Measurements from ENCODE around the gene SKP2. TPM values are rescaled to one million over a fixed set of nuclear protein-coding genes. Genes with fewer than 3 reads are reported as not detected.
"Not testable (repeated sequence)": the region's sequence is repeated elsewhere in the genome, so short reads cannot be mapped to it uniquely, and the experiment has no call there.

SKP2 gene
- total RNA-seq, 1 donor from 2014 or later = 41.3 TPM

- H3K27me3 Mint-ChIP-seq (ENCODE audit: unreplicated experiment) = no peaks in the 10 kb centered on the region
- TF ChIP-seq, protein P1, sequence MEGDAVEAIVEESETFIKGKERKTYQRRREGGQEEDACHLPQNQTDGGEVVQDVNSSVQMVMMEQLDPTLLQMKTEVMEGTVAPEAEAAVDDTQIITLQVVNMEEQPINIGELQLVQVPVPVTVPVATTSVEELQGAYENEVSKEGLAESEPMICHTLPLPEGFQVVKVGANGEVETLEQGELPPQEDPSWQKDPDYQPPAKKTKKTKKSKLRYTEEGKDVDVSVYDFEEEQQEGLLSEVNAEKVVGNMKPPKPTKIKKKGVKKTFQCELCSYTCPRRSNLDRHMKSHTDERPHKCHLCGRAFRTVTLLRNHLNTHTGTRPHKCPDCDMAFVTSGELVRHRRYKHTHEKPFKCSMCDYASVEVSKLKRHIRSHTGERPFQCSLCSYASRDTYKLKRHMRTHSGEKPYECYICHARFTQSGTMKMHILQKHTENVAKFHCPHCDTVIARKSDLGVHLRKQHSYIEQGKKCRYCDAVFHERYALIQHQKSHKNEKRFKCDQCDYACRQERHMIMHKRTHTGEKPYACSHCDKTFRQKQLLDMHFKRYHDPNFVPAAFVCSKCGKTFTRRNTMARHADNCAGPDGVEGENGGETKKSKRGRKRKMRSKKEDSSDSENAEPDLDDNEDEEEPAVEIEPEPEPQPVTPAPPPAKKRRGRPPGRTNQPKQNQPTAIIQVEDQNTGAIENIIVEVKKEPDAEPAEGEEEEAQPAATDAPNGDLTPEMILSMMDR (IDR thresholded peaks at IDR 0.05; ENCODE audit: unreplicated experiment) = no peak
- peaks cover 5% of the 10 kb centered on the region for H3K36me3 Mint-ChIP-seq (ENCODE audit: low read depth, unreplicated experiment)
- no peaks in the 10 kb centered on the region for H3K9me3 Mint-ChIP-seq (ENCODE audit: unreplicated experiment)
- no peaks in the 10 kb centered on the region for H3K4me1 Mint-ChIP-seq (ENCODE audit: unreplicated experiment)
- H3K4me3 Mint-ChIP-seq (ENCODE audit: unreplicated experiment) = no peak overlapping the region
- DNase-seq (ENCODE audit: low spot score) = no peak
- H3K27ac Mint-ChIP-seq (ENCODE audit: unreplicated experiment) = no peak overlapping the region
Observed at GRCh38 chr5:36125868-36126267, 26.0 kb upstream of the SKP2 start.

GRCh38 chr5:36128795-36129194, 23.1 kb upstream of the SKP2 start:
- Mint-ChIP-seq H3K4me3 (ENCODE audit: unreplicated experiment) (no peak overlapping the region), H3K27ac (ENCODE audit: unreplicated experiment) (no peak overlapping the region), H3K36me3 (ENCODE audit: low read depth, unreplicated experiment) (peaks cover 5% of the 10 kb centered on the region), H3K9me3 (ENCODE audit: unreplicated experiment) (no peaks in the 10 kb centered on the region), H3K4me1 (ENCODE audit: unreplicated experiment) (no peaks in the 10 kb centered on the region), H3K27me3 (ENCODE audit: unreplicated experiment) (no peaks in the 10 kb centered on the region)
- TF ChIP-seq, protein P1 (IDR thresholded peaks at IDR 0.05; ENCODE audit: unreplicated experiment) = no peak
- no peak for DNase-seq (ENCODE audit: low spot score)

DNA sequence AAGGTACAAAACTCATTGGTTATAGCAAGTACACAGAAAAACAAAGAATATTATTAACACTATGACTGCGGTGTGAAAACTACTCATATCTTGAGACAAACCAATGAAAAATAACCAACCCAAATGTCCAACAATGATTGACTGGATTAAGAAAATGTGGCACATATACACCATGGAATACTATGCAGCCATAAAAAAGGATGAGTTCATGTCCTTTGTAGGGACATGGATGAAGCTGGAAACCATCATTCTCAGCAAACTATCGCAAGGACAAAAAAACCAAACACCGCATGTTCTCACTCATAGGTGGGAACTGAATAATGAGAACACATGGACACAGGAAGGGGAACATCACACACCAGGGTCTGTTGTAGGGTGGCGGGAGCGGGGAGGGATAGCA, 22.2 kb upstream of the SKP2 start:
- not testable (repeated sequence) for H3K27me3 Mint-ChIP-seq (ENCODE audit: unreplicated experiment); H3K36me3 Mint-ChIP-seq (ENCODE audit: low read depth, unreplicated experiment); DNase-seq (ENCODE audit: low spot score); H3K27ac Mint-ChIP-seq (ENCODE audit: unreplicated experiment); H3K9me3 Mint-ChIP-seq (ENCODE audit: unreplicated experiment); H3K4me3 Mint-ChIP-seq (ENCODE audit: unreplicated experiment); H3K4me1 Mint-ChIP-seq (ENCODE audit: unreplicated experiment)

- H3K4me3 Mint-ChIP-seq (ENCODE audit: unreplicated experiment); DNase-seq (ENCODE audit: low spot score); H3K36me3 Mint-ChIP-seq (ENCODE audit: low read depth, unreplicated experiment); H3K4me1 Mint-ChIP-seq (ENCODE audit: unreplicated experiment); H3K27ac Mint-ChIP-seq (ENCODE audit: unreplicated experiment); H3K9me3 Mint-ChIP-seq (ENCODE audit: unreplicated experiment); H3K27me3 Mint-ChIP-seq (ENCODE audit: unreplicated experiment): not testable (repeated sequence)
Observed at GRCh38 chr5:36133009-36133408, 18.9 kb upstream of the SKP2 start.

GRCh38 chr5:36135988-36136387, 15.9 kb upstream of the SKP2 start:
- Mint-ChIP-seq H3K9me3 (ENCODE audit: unreplicated experiment) (no peaks in the 10 kb centered on the region), H3K4me1 (ENCODE audit: unreplicated experiment) (no peaks in the 10 kb centered on the region), H3K36me3 (ENCODE audit: low read depth, unreplicated experiment) (peaks cover 20% of the 10 kb centered on the region), H3K4me3 (ENCODE audit: unreplicated experiment) (no peak overlapping the region), H3K27ac (ENCODE audit: unreplicated experiment) (no peak overlapping the region), H3K27me3 (ENCODE audit: unreplicated experiment) (peaks cover 6% of the 10 kb centered on the region)
- TF ChIP-seq, protein P1 (IDR thresholded peaks at IDR 0.05; ENCODE audit: unreplicated experiment) = no peak
- DNase-seq (ENCODE audit: low spot score) = no peak

DNA sequence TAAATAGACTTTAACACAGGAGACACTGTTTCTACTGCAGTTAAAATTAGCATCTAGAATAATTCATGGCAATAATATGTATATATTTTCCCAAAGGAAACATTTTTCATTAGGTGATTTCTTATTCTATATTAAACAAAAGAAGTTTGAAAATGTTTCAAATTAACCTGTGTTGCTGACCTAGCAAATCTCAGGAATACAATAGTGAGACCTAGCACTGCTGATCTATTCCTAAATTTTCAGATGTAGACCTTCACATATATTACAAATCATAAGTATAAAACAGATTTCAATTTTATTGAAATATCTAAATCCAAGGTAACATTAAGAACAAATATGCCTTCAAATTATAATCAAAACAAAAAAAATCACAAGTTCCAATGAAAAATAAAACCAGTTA, 15.3 kb upstream of the SKP2 start:
- no peaks in the 10 kb centered on the region for H3K9me3 Mint-ChIP-seq (ENCODE audit: unreplicated experiment)
- H3K4me1 Mint-ChIP-seq (ENCODE audit: unreplicated experiment) = no peaks in the 10 kb centered on the region
- H3K27me3 Mint-ChIP-seq (ENCODE audit: unreplicated experiment) = peaks cover 6% of the 10 kb centered on the region
- TF ChIP-seq, protein P1 (IDR thresholded peaks at IDR 0.05; ENCODE audit: unreplicated experiment) = no peak
- H3K27ac Mint-ChIP-seq (ENCODE audit: unreplicated experiment) = no peak overlapping the region
- H3K4me3 Mint-ChIP-seq (ENCODE audit: unreplicated experiment) = no peak overlapping the region
- DNase-seq (ENCODE audit: low spot score) = no peak
- H3K36me3 Mint-ChIP-seq (ENCODE audit: low read depth, unreplicated experiment) = peaks cover 20% of the 10 kb centered on the region

Measured in endothelial cell (in vitro differentiated cells).